ENCODE measurements around the gene TNNC1. TPM values are rescaled to one million over a fixed set of nuclear protein-coding genes. Genes with fewer than 3 reads are reported as not detected.

The TNNC1 gene
- total and polyA plus RNA-seq, 4 donors = 0.21 to 0.75 (median 0.35) TPM

GRCh38 chr3:52471371-52472238 is 17.8 kb upstream of the TNNC1 start:
- peaks cover 3 to 25% (median 17%) of the 10 kb centered on the region in 4 donors for H3K36me3 ChIP-seq (ENCODE audit: control insufficient read depth in 4 of 4, insufficient read depth in 3 of 4, low read depth in 1 of 4, low read length in 3 of 4)
- peak; percentile 77 for DNase-seq (ENCODE audit: low spot score)
- no peaks in the 10 kb centered on the region for H3K27me3 ChIP-seq (ENCODE audit: control insufficient read depth in 4 of 4, insufficient read depth in 4 of 4, low read length in 3 of 4)
- TF ChIP-seq RAD21 (IDR thresholded peaks at IDR 0.05) (peak; percentile 76 to 78), JUND (IDR thresholded peaks at IDR 0.05) (no peak), CTCF (IDR thresholded peaks at IDR 0.05; ENCODE audit: low read depth, low read length, missing input control) (peak; percentile 54), FOXA2 (IDR thresholded peaks at IDR 0.05) (peak; percentile 99), HNF4G (IDR thresholded peaks at IDR 0.05) (no peak), RXRA (IDR thresholded peaks at IDR 0.05) (peak; percentile 81 to 92), ZBTB33 (IDR thresholded peaks at IDR 0.05) (no peak), SP1 (IDR thresholded peaks at IDR 0.05) (peak; percentile 69), MAX (IDR thresholded peaks at IDR 0.05) (no peak), REST (IDR thresholded peaks at IDR 0.05) (no peak), FOXA1 (IDR thresholded peaks at IDR 0.05) (peak; percentile 99), EGR1 (IDR thresholded peaks at IDR 0.05; ENCODE audit: low read depth in 2 of 2) (peak in 1 of 2 donors; percentile 75), HNF4A (conservative IDR thresholded peaks at IDR 0.05) (peak; percentile 61 to 86), YY1 (IDR thresholded peaks at IDR 0.05) (peak; percentile 75), NR2F2 (IDR thresholded peaks at IDR 0.05) (peak; percentile 22), ATF3 (IDR thresholded peaks at IDR 0.05) (peak; percentile 44), GABPA (IDR thresholded peaks at IDR 0.05 in 1 of 2, conservative IDR thresholded peaks at IDR 0.05 in 1 of 2) (peak in 1 of 2 donors; percentile 31), TAF1 (conservative IDR thresholded peaks at IDR 0.05) (no peak)
- peaks cover 3 to 31% (median 24%) of the 10 kb centered on the region in 4 donors for H3K4me1 ChIP-seq (ENCODE audit: control insufficient read depth in 4 of 4, insufficient read depth in 4 of 4, low read length in 3 of 4)
- 34% methylated on average over 26 of the region's 26 CpGs for WGBS
- H3K27ac ChIP-seq (ENCODE audit: low read depth in 1 of 2, low read length in 2 of 2) = peak overlapping the region; percentile 34 to 65
- H3K9ac ChIP-seq (ENCODE audit: low read depth in 1 of 2, low read length in 2 of 2) = no peak overlapping the region
- H3K9me3 ChIP-seq (ENCODE audit: control insufficient read depth in 4 of 4, low read length in 3 of 4) = no peaks in the 10 kb centered on the region
- H3K4me3 ChIP-seq (ENCODE audit: low read depth in 1 of 3, low read length in 3 of 3) = no peak overlapping the region

All from liver (tissue), 9 donors.